H1 (cell line): ENCODE measurements around the gene SPTB. TPM values are rescaled to one million over a fixed set of nuclear protein-coding genes. Genes with fewer than 3 reads are reported as not detected.

Source experiments
- CTCF ChIA-PET: fragments of 300-600 bp; sonication (Branson Sonifier 250); formaldehyde crosslinking; loops from one replicate; lab custom pipeline; 2021; ENCODE audit not compliant: partially characterized antibody; lab: Charles Lee
- POLR2A ChIA-PET: fragments of 300-600 bp; sonication (Branson Sonifier 250); formaldehyde crosslinking; loops from one replicate; lab custom pipeline; 2021; ENCODE audit warnings: inconsistent platforms; ENCODE audit not compliant: partially characterized antibody; lab: Charles Lee
- DNase-seq, 2 experiments: peaks; one replicate each; pipeline versions ENCODE4 v3.0.0 to v3.0.0-alpha.2; 2010 to 2022; ENCODE audit warnings: low spot score in 2 of 2, low read depth in 1 of 2, mixed read lengths in 1 of 2
- FAIRE-seq: peaks from 2 replicates; lab custom pipeline; 2011; peaks lifted over from hg19 to GRCh38; lab: Jason Lieb, UNC
- H2AFZ ChIP-seq: 2 replicates; pipeline ENCODE4 v1.8.1; 2012; ENCODE audit warnings: low read length, inconsistent platforms
- H2AK5ac ChIP-seq: 2 replicates; pipeline ENCODE4 v1.6.1; 2013; ENCODE audit warnings: low read depth, low read length
- H2BK120ac ChIP-seq: replicated peaks from 2 replicates; pipeline ENCODE3; 2013; ENCODE audit warnings: low read depth, low read length, inconsistent platforms
- H2BK12ac ChIP-seq: 2 replicates; pipeline ENCODE4 v1.6.1; 2013; ENCODE audit warnings: low read depth, low read length
- H2BK15ac ChIP-seq: 2 replicates; pipeline ENCODE4 v1.6.1; 2013; ENCODE audit warnings: low read length
- H2BK20ac ChIP-seq: 2 replicates; pipeline ENCODE4 v1.6.1; 2013; ENCODE audit warnings: low read length
- H2BK5ac ChIP-seq: 2 replicates; pipeline ENCODE4 v1.6.1; 2013; ENCODE audit warnings: low read depth, low read length
- H3K14ac ChIP-seq: 2 replicates; pipeline ENCODE4 v1.6.1; 2013; ENCODE audit warnings: inconsistent platforms; ENCODE audit not compliant: insufficient read length
- H3K18ac ChIP-seq: 2 replicates; pipeline ENCODE4 v1.6.1; 2013; ENCODE audit warnings: low read length; ENCODE audit errors: extremely low read depth
- H3K23ac ChIP-seq: 2 replicates; pipeline ENCODE4 v1.6.1; 2013; ENCODE audit warnings: inconsistent platforms; ENCODE audit not compliant: insufficient read length
- H3K23me2 ChIP-seq: 2 replicates; pipeline ENCODE4 v1.6.1; 2013; ENCODE audit warnings: low read depth, low read length
- H3K27ac ChIP-seq: 2 replicates; pipeline ENCODE4 v1.6.1; 2011; ENCODE audit warnings: low read depth, low read length, inconsistent platforms
- H3K27me3 ChIP-seq, 4 experiments: replicated peaks in 1 of 4; 1 replicate in 1 of 4; 2 replicates in 3 of 4; pipeline versions ENCODE4 v1.6.1 to v1.8.1; 2011 to 2013; ENCODE audit warnings: low read length in 3 of 4, mild to moderate bottlenecking in 3 of 4, inconsistent platforms in 2 of 4, mixed read lengths in 2 of 4, moderate library complexity in 1 of 4; ENCODE audit not compliant: control insufficient read depth in 3 of 4, insufficient read depth in 3 of 4; ENCODE audit errors: extremely low read depth in 1 of 4
- H3K36me3 ChIP-seq, 4 experiments: 2 replicates each; pipeline versions ENCODE4 v1.6.1 to v1.8.1; 2011 to 2013; ENCODE audit warnings: mild to moderate bottlenecking in 4 of 4, low read length in 3 of 4, moderate library complexity in 2 of 4, control low read depth in 1 of 4, inconsistent platforms in 1 of 4; ENCODE audit not compliant: insufficient read depth in 4 of 4, control insufficient read depth in 2 of 4
- H3K4ac ChIP-seq: replicated peaks from 2 replicates; pipeline ENCODE3; 2013; ENCODE audit warnings: low read length, low read depth, mixed read lengths, inconsistent platforms; ENCODE audit not compliant: insufficient read length
- H3K4me1 ChIP-seq, 4 experiments: replicated peaks in 1 of 4; 1 replicate in 1 of 4; 2 replicates in 3 of 4; pipeline versions ENCODE4 v1.6.1 to v1.8.1; 2011 to 2013; ENCODE audit warnings: low read length in 3 of 4, inconsistent platforms in 2 of 4, mixed read lengths in 1 of 4; ENCODE audit not compliant: insufficient read depth in 4 of 4, control insufficient read depth in 3 of 4
- H3K4me2 ChIP-seq, 2 experiments: 2 replicates each; pipeline versions ENCODE4 v1.6.1 to v1.8.1; 2011 to 2013; ENCODE audit warnings: low read depth in 2 of 2, low read length in 2 of 2, control low read depth in 1 of 2, inconsistent platforms in 1 of 2, mild to moderate bottlenecking in 1 of 2; ENCODE audit not compliant: insufficient read depth in 1 of 2
- H3K4me3 ChIP-seq, 4 experiments: fragments of 200-600, 300-600 bp in 1 of 4; sonication (generic), shearing (Covaris generic), sonication (Bioruptor Twin) in 1 of 4; 2 replicates each; pipeline versions ENCODE4 v1.5.1 to v1.8.1; 2011 to 2016; ENCODE audit warnings: low read length in 4 of 4, low read depth in 3 of 4, control low read depth in 2 of 4, inconsistent platforms in 2 of 4, mild to moderate bottlenecking in 2 of 4, mixed read lengths in 1 of 4, moderate library complexity in 1 of 4; ENCODE audit not compliant: insufficient read depth in 2 of 4; ENCODE audit errors: extremely low read depth in 1 of 4
- H3K56ac ChIP-seq: replicated peaks from 2 replicates; pipeline ENCODE3; 2013; ENCODE audit warnings: low read depth, mild to moderate bottlenecking, mixed read lengths, low read length, inconsistent platforms; ENCODE audit not compliant: insufficient read length
- H3K79me1 ChIP-seq: 2 replicates; pipeline ENCODE4 v1.6.1; 2013; ENCODE audit warnings: low read depth, low read length, control low read depth
- H3K79me2 ChIP-seq, 2 experiments: 2 replicates each; pipeline versions ENCODE4 v1.6.1 to v1.8.1; 2012 to 2013; ENCODE audit warnings: low read length in 2 of 2, mild to moderate bottlenecking in 2 of 2, inconsistent platforms in 1 of 2; ENCODE audit not compliant: insufficient read depth in 2 of 2, control insufficient read depth in 1 of 2
- H3K9ac ChIP-seq, 4 experiments: replicated peaks in 1 of 4; 1 replicate in 1 of 4; 2 replicates in 3 of 4; pipeline versions ENCODE4 v1.6.1 to v1.8.1; 2011 to 2013; ENCODE audit warnings: low read depth in 3 of 4, low read length in 3 of 4, control low read depth in 2 of 4, mild to moderate bottlenecking in 2 of 4, moderate library complexity in 2 of 4, inconsistent platforms in 1 of 4; ENCODE audit errors: extremely low read depth in 1 of 4
- H3K9me3 ChIP-seq, 2 experiments: 2 replicates each; pipeline versions ENCODE4 v1.6.1 to v1.8.1; 2012 to 2013; ENCODE audit warnings: mild to moderate bottlenecking in 2 of 2, moderate library complexity in 2 of 2, control low read depth in 1 of 2, inconsistent platforms in 1 of 2, low read depth in 1 of 2, low read length in 1 of 2, mixed read lengths in 1 of 2; ENCODE audit not compliant: insufficient read depth in 2 of 2
- H4K20me1 ChIP-seq, 2 experiments: replicated peaks in 1 of 2; 2 replicates each; pipeline versions ENCODE3 to v1.8.1; 2011 to 2013; ENCODE audit warnings: inconsistent platforms in 2 of 2, low read length in 2 of 2, mild to moderate bottlenecking in 1 of 2; ENCODE audit not compliant: insufficient read depth in 2 of 2, control insufficient read depth in 1 of 2
- H4K5ac ChIP-seq: 2 replicates; pipeline ENCODE4 v1.6.1; 2013; ENCODE audit warnings: low read length, low read depth, mixed read lengths, inconsistent platforms; ENCODE audit not compliant: insufficient read length
- H4K8ac ChIP-seq: 2 replicates; pipeline ENCODE4 v1.8.0; 2013; ENCODE audit warnings: mild to moderate bottlenecking, moderate library complexity, low read length, inconsistent platforms; ENCODE audit not compliant: insufficient read depth; ENCODE audit errors: extremely low read depth
- H4K91ac ChIP-seq: replicated peaks from 2 replicates; pipeline ENCODE3; 2013; ENCODE audit warnings: low read length, mixed read lengths, inconsistent platforms; ENCODE audit not compliant: insufficient read length
- JUND ChIP-seq: IDR thresholded peaks from 2 replicates; pipeline ENCODE4 v1.6.1; 2011; ENCODE audit warnings: mild to moderate bottlenecking, improper control_type of control experiment, low read length
- WGBS, 2 experiments: shearing (Covaris generic) in 1 of 2; methylation state at CpG; one replicate each; pipeline versions ENCODE4 v1.1.6 to v1.1.7; 2013 to 2015; ENCODE audit warnings: low lambda C conversion rate in 2 of 2, mixed read lengths in 2 of 2, inconsistent platforms in 1 of 2, low coverage in 1 of 2, missing lambda C conversion rate in 1 of 2; ENCODE audit not compliant: insufficient replicate concordance in 2 of 2, insufficient coverage in 1 of 2, insufficient read length in 1 of 2; ENCODE audit errors: extremely low coverage in 1 of 2, missing lambda C conversion rate in 1 of 2; 5-methylcytosine and 5-hydroxymethylcytosine counted together
- polyA plus RNA-seq, 7 experiments: library from polyadenylated mRNA; depleted of rRNA in 3 of 7; stranded (reverse) in 5 of 7; unstranded in 2 of 7; fragments of >200 nt in 5 of 7; fragments of 200-250 nt in 2 of 7; gene quantifications; 1 replicate in 5 of 7; 2 replicates in 1 of 7; 4 replicates in 1 of 7; pipeline versions ENCODE4 v1.2.1 to v1.2.3, GENCODE V29; 2011 to 2013; ENCODE audit warnings: missing spikeins in 2 of 7, mixed read lengths in 2 of 7
- total RNA-seq: library from RNA; stranded (reverse); fragmentation: NEBNext Ultra II Directional; extraction: Animal tissue kit (Norgen Biotek cat#: 25700); gene quantifications from 2 replicates; pipeline ENCODE4 v1.2.1, GENCODE V29; 2021

The SPTB gene
- total and polyA plus RNA-seq, 2 of the 8 experiments (the other 6 are each of a cell fraction or from before 2014, with no cell fraction given) = 0.30 to 2.4 TPM

- H3K9ac ChIP-seq = no peak overlapping the region
- no peak overlapping the region for H3K14ac ChIP-seq
- H3K23me2 ChIP-seq = no peaks in the 10 kb centered on the region
- no peak overlapping the region for H2BK15ac ChIP-seq
- peaks cover 18 to 45% (median 40%) of the 10 kb centered on the region in 4 experiments for H3K36me3 ChIP-seq
- TF ChIP-seq JUND = no peak
- H2BK120ac ChIP-seq = no peak overlapping the region
- no peak overlapping the region for H4K8ac ChIP-seq
- peaks cover 2% of the 10 kb centered on the region; the same call in 1 of the 2 replicates for H3K79me1 ChIP-seq
- H2BK12ac ChIP-seq = no peak overlapping the region
- H3K79me2 ChIP-seq = peaks cover 0 to 29% of the 10 kb centered on the region in 2 experiments; a peak in 1 of 4 replicates
- DNase-seq (no peak), FAIRE-seq (no peak)
- no peak overlapping the region for H2BK20ac ChIP-seq
- H3K27ac ChIP-seq = no peak overlapping the region
- H3K4me2 ChIP-seq = no peak overlapping the region
- ChIA-PET CTCF (interaction anchor here (0.7 to 1.8 kb wide), 6 partner anchors 8 to 60 kb away, joined by 4 to 8 read pairs (median 4); no protein-coding TSS in a partner anchor), POLR2A (no interaction called here)
- WGBS, 2 experiments = 94% methylated on average over 14 of the region's 14 CpGs; no CpG with 5 or more reads in 1 of the 2 experiments
- H3K4ac ChIP-seq = no peak overlapping the region
- H2BK5ac ChIP-seq = no peak overlapping the region
- no peak overlapping the region for H4K5ac ChIP-seq
- no peaks in the 10 kb centered on the region for H3K27me3 ChIP-seq
- no peak overlapping the region for H3K4me3 ChIP-seq
- no peak overlapping the region for H2AFZ ChIP-seq
- H3K4me1 ChIP-seq = peaks cover 0 to 13% (median 7%) of the 10 kb centered on the region in 4 experiments; a peak in 6 of 7 replicates
- no peak overlapping the region for H3K56ac ChIP-seq
- no peaks in the 10 kb centered on the region for H3K9me3 ChIP-seq
- no peak overlapping the region for H3K23ac ChIP-seq
- H4K91ac ChIP-seq = no peak overlapping the region
- H3K18ac ChIP-seq = no peak overlapping the region
- H2AK5ac ChIP-seq = no peak overlapping the region
- H4K20me1 ChIP-seq = peaks cover 12 to 14% of the 10 kb centered on the region in 2 experiments
These were observed 147.1 kb downstream of the SPTB start for GRCh38 chr14:64732536-64733120.
